Skeletal muscle tissue (tissue), 4 donors: ENCODE measurements around the gene PTTG2. TPM values are rescaled to one million over a fixed set of nuclear protein-coding genes. Genes with fewer than 3 reads are reported as not detected.
A peak's percentile ranks its signal among the peaks of the same experiment; 100 is the strongest.

Source experiments
- H3K27ac ChIP-seq: one replicate; pipeline ENCODE4 v1.7.0; 2013; ENCODE audit warnings: mild to moderate bottlenecking, low read depth, low read length, inconsistent platforms
- H3K27me3 ChIP-seq, 3 donors: one replicate each; pipeline ENCODE4 v1.7.0; 2013; ENCODE audit warnings: low read length in 3 of 3; ENCODE audit not compliant: control insufficient read depth in 3 of 3, insufficient read depth in 3 of 3
- H3K36me3 ChIP-seq, 3 donors: one replicate each; pipeline ENCODE4 v1.7.0; 2013; ENCODE audit warnings: low read length in 3 of 3; ENCODE audit not compliant: control insufficient read depth in 3 of 3, insufficient read depth in 3 of 3
- H3K4me1 ChIP-seq, 3 donors: one replicate each; pipeline ENCODE4 v1.7.0; 2013; ENCODE audit warnings: low read length in 3 of 3, mild to moderate bottlenecking in 3 of 3; ENCODE audit not compliant: control insufficient read depth in 3 of 3, insufficient read depth in 3 of 3
- H3K4me3 ChIP-seq, 3 donors: one replicate each; pipeline ENCODE4 v1.7.0; 2013; ENCODE audit warnings: low read length in 3 of 3
- H3K9ac ChIP-seq, 3 donors: one replicate each; pipeline ENCODE4 v1.7.0; 2013; ENCODE audit warnings: low read length in 3 of 3, mild to moderate bottlenecking in 3 of 3, moderate library complexity in 2 of 3, low read depth in 1 of 3
- H3K9me3 ChIP-seq, 3 donors: one replicate each; pipeline ENCODE4 v1.7.0; 2013; ENCODE audit warnings: low read length in 3 of 3; ENCODE audit not compliant: control insufficient read depth in 3 of 3
- total RNA-seq: library from RNA; depleted of rRNA; stranded (reverse); fragments of >200 nt; gene quantifications from one replicate; pipeline ENCODE4 v1.2.3, GENCODE V29; 2014
- donor health status: Osteomylitis.

The PTTG2 gene
- total RNA-seq, 1 donor from 2014 or later = 0.52 TPM

GRCh38 chr4:37995299-37995821 is 35.2 kb downstream of the PTTG2 start:
- peak overlapping the region in 1 of 3 donors; percentile 17 for H3K4me3 ChIP-seq
- H3K27me3 ChIP-seq = no peaks in the 10 kb centered on the region
- no peak overlapping the region for H3K9ac ChIP-seq
- no peaks in the 10 kb centered on the region for H3K9me3 ChIP-seq
- no peak overlapping the region for H3K27ac ChIP-seq
- peaks cover 5 to 25% (median 25%) of the 10 kb centered on the region in 3 donors for H3K4me1 ChIP-seq
- H3K36me3 ChIP-seq = no peaks in the 10 kb centered on the region

- H3K27me3 ChIP-seq = no peaks in the 10 kb centered on the region
- peak overlapping the region in 1 of 3 donors; percentile 17 for H3K4me3 ChIP-seq
- peaks cover 2 to 24% (median 21%) of the 10 kb centered on the region in 3 donors for H3K4me1 ChIP-seq
- peak overlapping the region in 1 of 3 donors; percentile 36 for H3K9ac ChIP-seq
- H3K36me3 ChIP-seq = no peaks in the 10 kb centered on the region
- no peaks in the 10 kb centered on the region for H3K9me3 ChIP-seq
- no peak overlapping the region for H3K27ac ChIP-seq
Observed at GRCh38 chr4:37995981-37996775, 36.0 kb downstream of the PTTG2 start.

DNA sequence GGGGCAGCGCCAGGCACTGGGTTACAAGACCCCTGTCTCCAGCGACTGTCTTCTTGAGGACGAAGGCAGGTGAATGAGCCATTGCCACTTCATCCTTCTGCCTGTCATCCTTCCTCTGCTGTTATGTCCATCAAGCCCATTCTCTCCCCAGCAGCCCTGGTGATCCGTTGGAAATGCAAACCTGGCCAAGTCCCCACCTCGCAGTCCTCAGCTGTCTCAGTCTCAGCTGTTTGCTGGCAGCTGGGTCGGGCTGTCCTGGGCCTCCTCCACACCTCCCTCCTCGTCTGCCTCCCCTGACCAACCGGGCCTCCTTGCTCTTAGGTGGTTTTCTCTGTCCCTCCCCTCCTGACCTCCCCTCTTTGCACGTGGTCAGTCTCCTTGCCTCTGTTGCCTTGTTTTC is 38.0 kb downstream of the PTTG2 start:
- H3K4me1 ChIP-seq = peaks cover 0 to 26% (median 25%) of the 10 kb centered on the region in 3 donors
- H3K4me3 ChIP-seq = no peak overlapping the region
- no peaks in the 10 kb centered on the region for H3K27me3 ChIP-seq
- H3K36me3 ChIP-seq = no peaks in the 10 kb centered on the region
- H3K27ac ChIP-seq = no peak overlapping the region
- H3K9ac ChIP-seq = no peak overlapping the region
- no peaks in the 10 kb centered on the region for H3K9me3 ChIP-seq

DNA sequence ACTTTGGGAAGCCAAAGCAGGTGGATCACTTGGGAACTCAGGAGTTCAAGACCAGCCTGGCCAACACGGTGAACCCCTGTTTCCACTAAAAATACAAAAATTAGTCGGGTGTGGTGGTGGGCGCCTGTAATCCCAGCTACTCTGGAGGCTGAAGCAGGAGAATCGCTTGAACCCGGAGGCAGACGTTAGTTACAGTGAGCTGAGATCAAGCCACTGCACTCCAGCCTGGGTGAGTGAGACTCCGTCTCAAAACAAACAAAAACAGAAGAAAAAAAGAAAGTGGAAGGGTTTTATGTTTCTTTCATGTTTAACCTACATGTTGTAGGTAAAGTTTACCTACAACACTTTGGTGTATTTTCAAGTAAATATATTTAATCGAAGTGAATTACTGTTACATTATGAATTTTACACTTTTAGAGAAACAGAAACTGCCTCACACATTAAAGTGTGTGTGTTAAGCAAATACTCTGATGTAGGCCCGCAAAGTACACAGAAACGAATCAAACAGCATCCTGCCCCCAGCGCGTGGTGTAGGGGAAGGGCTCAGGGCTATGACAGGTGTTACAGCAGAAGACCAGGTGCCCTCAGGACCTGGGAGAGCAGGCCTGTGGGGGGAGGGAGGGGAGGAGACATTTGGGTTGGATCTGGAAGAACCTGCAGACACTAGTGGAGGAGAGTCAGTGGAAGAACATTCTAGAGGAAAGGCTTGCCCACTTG is 39.0 kb downstream of the PTTG2 start:
- Histone ChIP-seq H3K27ac (no peak overlapping the region), H3K9me3 (no peaks in the 10 kb centered on the region), H3K4me3 (no peak overlapping the region), H3K36me3 (no peaks in the 10 kb centered on the region), H3K9ac (no peak overlapping the region), H3K4me1 (peaks cover 0 to 27% (median 25%) of the 10 kb centered on the region in 3 donors), H3K27me3 (no peaks in the 10 kb centered on the region)

- H3K27ac ChIP-seq = no peak overlapping the region
- no peaks in the 10 kb centered on the region for H3K9me3 ChIP-seq
- no peak overlapping the region for H3K9ac ChIP-seq
- peaks cover 0 to 27% (median 27%) of the 10 kb centered on the region in 3 donors for H3K4me1 ChIP-seq
- H3K27me3 ChIP-seq = no peaks in the 10 kb centered on the region
- H3K4me3 ChIP-seq = no peak overlapping the region
- H3K36me3 ChIP-seq = no peaks in the 10 kb centered on the region
Observed at GRCh38 chr4:37999965-38000364, 39.8 kb downstream of the PTTG2 start.

GRCh38 chr4:38001927-38002326 is 41.7 kb downstream of the PTTG2 start:
- no peaks in the 10 kb centered on the region for H3K9me3 ChIP-seq
- H3K9ac ChIP-seq = no peak overlapping the region
- no peak overlapping the region for H3K27ac ChIP-seq
- no peaks in the 10 kb centered on the region for H3K27me3 ChIP-seq
- peaks cover 0 to 26% (median 20%) of the 10 kb centered on the region in 3 donors for H3K4me1 ChIP-seq
- no peaks in the 10 kb centered on the region for H3K36me3 ChIP-seq
- no peak overlapping the region for H3K4me3 ChIP-seq

DNA sequence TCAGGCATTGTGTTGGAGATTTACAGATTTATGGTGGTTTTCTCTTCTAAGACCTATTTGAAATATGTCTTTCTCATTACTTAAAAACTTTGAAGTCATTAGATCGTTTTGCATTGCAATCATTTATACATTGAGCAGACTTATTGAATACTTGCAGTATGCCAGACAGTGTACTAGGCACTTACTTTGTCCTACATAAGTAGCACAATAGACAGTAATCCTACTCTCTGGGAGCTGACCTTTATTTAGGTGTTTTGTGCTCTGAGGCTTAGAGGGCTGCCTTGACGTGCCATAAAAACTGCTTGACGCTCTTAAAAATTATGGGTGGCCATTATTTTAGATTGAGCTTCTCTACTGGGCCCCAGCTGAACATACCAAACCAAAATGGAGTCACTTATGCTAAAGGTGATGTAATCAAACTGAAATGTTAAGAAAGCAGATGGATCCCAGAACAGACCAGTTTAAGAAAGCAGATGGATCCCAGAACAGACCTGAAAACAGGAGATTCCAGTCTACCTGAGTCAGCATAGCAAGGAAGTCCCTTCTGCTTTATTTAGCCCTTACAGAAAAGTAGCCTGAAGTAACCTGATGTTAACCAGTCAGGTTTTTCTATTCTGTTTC is 42.4 kb downstream of the PTTG2 start:
- no peak overlapping the region for H3K4me3 ChIP-seq
- no peaks in the 10 kb centered on the region for H3K27me3 ChIP-seq
- H3K36me3 ChIP-seq = no peaks in the 10 kb centered on the region
- H3K27ac ChIP-seq = no peak overlapping the region
- no peaks in the 10 kb centered on the region for H3K9me3 ChIP-seq
- H3K4me1 ChIP-seq = peaks cover 0 to 26% (median 19%) of the 10 kb centered on the region in 3 donors
- no peak overlapping the region for H3K9ac ChIP-seq

DNA sequence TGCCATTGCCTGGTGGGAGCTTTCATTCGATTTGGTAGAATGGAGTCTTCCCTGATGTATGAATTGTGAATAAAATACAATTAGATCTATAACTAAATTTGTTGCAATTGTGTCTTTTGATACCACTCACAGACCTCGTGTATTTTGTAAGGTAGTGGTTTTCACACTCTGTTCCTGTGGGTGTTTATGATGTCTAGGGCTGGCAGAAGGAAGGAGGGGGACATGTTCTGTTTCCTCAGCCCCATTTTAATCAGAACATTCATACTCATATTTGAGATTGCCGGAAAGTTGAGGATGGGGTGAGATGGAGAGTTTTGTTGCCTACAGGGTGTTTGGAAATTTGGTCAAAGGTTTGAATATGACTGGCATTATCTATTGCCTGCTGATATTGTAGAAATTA is 42.9 kb downstream of the PTTG2 start:
- no peaks in the 10 kb centered on the region for H3K27me3 ChIP-seq
- peaks cover 0 to 22% (median 18%) of the 10 kb centered on the region in 3 donors for H3K4me1 ChIP-seq
- no peaks in the 10 kb centered on the region for H3K36me3 ChIP-seq
- H3K4me3 ChIP-seq = no peak overlapping the region
- no peaks in the 10 kb centered on the region for H3K9me3 ChIP-seq
- no peak overlapping the region for H3K9ac ChIP-seq
- no peak overlapping the region for H3K27ac ChIP-seq

GRCh38 chr4:38003628-38004027 is 43.4 kb downstream of the PTTG2 start:
- H3K27ac ChIP-seq = no peak overlapping the region
- H3K36me3 ChIP-seq = no peaks in the 10 kb centered on the region
- no peaks in the 10 kb centered on the region for H3K27me3 ChIP-seq
- no peaks in the 10 kb centered on the region for H3K9me3 ChIP-seq
- no peak overlapping the region for H3K9ac ChIP-seq
- no peak overlapping the region for H3K4me3 ChIP-seq
- H3K4me1 ChIP-seq = peaks cover 0 to 21% (median 17%) of the 10 kb centered on the region in 3 donors
